Colonic mucosa (tissue), 4 donors: ENCODE results near the gene TSTD2. TPM values are rescaled to one million over a fixed set of nuclear protein-coding genes. Genes with fewer than 3 reads are reported as not detected.

Experiments used
- DNase-seq: peaks from one replicate; pipeline ENCODE4 v3.0.0-alpha.2; 2020
- H3K27ac ChIP-seq: fragments of 200-600 bp; one replicate; pipeline ENCODE4 v1.8.0; 2021
- H3K27me3 ChIP-seq: fragments of 200-600 bp; one replicate; pipeline ENCODE4 v1.8.0; 2021
- H3K36me3 ChIP-seq: fragments of 200-600 bp; one replicate; pipeline ENCODE4 v1.8.0; 2021
- H3K4me1 ChIP-seq: fragments of 200-600 bp; one replicate; pipeline ENCODE4 v1.8.0; 2021; ENCODE audit warnings: mild to moderate bottlenecking
- H3K4me3 ChIP-seq: fragments of 200-600 bp; one replicate; pipeline ENCODE4 v1.8.0; 2021
- H3K9ac ChIP-seq, 2 donors: one replicate each; pipeline ENCODE4 v1.7.0; 2013; ENCODE audit warnings: control low read depth in 2 of 2, low read depth in 2 of 2, low read length in 2 of 2
- H3K9me3 ChIP-seq: fragments of 200-600 bp; one replicate; pipeline ENCODE4 v1.8.0; 2021
- intact Hi-C: fragments of 100-400 bp; cut with DNase I; formaldehyde crosslinking; loops from one replicate; pipeline ENCODE4 v1.14.1; 2022
- total RNA-seq, 2 donors: library from RNA; stranded (reverse); fragmentation: NEBNext Ultra II Directional in 1 of 2; extraction: Animal tissue kit (Norgen Biotek cat#: 25700) in 1 of 2; gene quantifications; one replicate each; pipeline ENCODE4 v1.2.1, GENCODE V29; 2021
- TF ChIP-seq, protein P1 (sequence below): fragments of 200-600 bp; IDR thresholded peaks from one replicate; pipeline ENCODE4 v1.8.0; 2022; ENCODE audit warnings: antibody characterized with exemption, mild to moderate bottlenecking
- donor health status: healthy.
- donor health status: DM: no; HTN: no; CAD: no.
- donor health status: DM: no; HTN: no; CAD: no.

Gene TSTD2
- total RNA-seq, 2 donors from 2014 or later = 14.7 to 17.5 TPM

- intact Hi-C loops = no loop called here
- H3K4me1 ChIP-seq = peaks cover 22% of the 10 kb centered on the region
- no peaks in the 10 kb centered on the region for H3K9me3 ChIP-seq
- TF ChIP-seq, protein P1, sequence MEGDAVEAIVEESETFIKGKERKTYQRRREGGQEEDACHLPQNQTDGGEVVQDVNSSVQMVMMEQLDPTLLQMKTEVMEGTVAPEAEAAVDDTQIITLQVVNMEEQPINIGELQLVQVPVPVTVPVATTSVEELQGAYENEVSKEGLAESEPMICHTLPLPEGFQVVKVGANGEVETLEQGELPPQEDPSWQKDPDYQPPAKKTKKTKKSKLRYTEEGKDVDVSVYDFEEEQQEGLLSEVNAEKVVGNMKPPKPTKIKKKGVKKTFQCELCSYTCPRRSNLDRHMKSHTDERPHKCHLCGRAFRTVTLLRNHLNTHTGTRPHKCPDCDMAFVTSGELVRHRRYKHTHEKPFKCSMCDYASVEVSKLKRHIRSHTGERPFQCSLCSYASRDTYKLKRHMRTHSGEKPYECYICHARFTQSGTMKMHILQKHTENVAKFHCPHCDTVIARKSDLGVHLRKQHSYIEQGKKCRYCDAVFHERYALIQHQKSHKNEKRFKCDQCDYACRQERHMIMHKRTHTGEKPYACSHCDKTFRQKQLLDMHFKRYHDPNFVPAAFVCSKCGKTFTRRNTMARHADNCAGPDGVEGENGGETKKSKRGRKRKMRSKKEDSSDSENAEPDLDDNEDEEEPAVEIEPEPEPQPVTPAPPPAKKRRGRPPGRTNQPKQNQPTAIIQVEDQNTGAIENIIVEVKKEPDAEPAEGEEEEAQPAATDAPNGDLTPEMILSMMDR = no peak
- H3K27ac ChIP-seq = peak overlapping the region; percentile 94
- peak overlapping the region; percentile 57 to 97 for H3K9ac ChIP-seq
- no peaks in the 10 kb centered on the region for H3K27me3 ChIP-seq
- DNase-seq = peak; percentile 61
- peak overlapping the region; percentile 91 for H3K4me3 ChIP-seq
- no peaks in the 10 kb centered on the region for H3K36me3 ChIP-seq
These were observed 752 bp downstream of the TSTD2 start for GRCh38 chr9:97632248-97632984.

DNA sequence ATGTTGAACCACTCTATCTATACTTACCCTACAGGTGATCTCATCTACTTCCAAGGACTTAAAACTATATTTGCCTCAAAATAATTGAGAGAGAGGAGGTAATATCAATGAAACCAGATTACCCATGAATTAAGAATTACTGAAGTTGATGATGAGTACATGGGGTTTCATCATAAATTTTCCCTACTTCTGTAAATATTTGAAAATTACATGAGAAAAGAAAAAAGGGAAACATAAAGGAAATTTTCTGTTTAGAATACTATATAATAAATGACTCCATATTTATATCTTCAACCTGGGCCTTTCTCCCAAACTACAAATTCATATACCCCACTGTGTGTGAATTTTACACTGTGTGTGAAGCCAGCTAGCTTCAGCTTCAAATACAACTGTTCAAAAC lies 2.6 kb downstream of the TSTD2 start:
- no peak overlapping the region for H3K9ac ChIP-seq
- no peaks in the 10 kb centered on the region for H3K9me3 ChIP-seq
- TF ChIP-seq, protein P1 = no peak
- H3K36me3 ChIP-seq = peaks cover under 1% of the 10 kb centered on the region
- no peak for DNase-seq
- H3K4me3 ChIP-seq = no peak overlapping the region
- peaks cover 9% of the 10 kb centered on the region for H3K4me1 ChIP-seq
- no peaks in the 10 kb centered on the region for H3K27me3 ChIP-seq
- no peak overlapping the region for H3K27ac ChIP-seq
- intact Hi-C loops = no loop called here

DNA sequence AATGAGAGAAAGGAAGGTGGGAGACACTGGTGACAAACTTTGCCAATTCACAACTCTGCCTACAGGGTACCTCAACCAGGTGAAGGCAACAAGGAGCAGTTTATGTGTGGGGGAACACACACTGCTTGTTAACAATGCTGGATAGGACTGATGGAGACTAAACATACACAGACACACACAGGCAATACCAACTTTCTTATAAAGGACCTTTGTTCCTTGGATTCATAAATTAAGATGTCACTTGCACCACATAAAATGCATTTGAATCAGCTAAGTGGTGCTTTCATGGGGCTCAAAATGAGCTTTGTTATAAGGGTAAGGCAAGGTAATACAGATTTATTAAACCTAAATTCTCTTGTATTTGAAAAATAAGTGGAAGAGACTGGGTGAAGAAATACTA lies 4.0 kb downstream of the TSTD2 start:
- H3K9me3 ChIP-seq = no peaks in the 10 kb centered on the region
- intact Hi-C loops = no loop called here
- H3K4me3 ChIP-seq = no peak overlapping the region
- no peak for DNase-seq
- peaks cover 7% of the 10 kb centered on the region for H3K36me3 ChIP-seq
- TF ChIP-seq, protein P1 = no peak
- H3K27ac ChIP-seq = no peak overlapping the region
- H3K4me1 ChIP-seq = peaks cover 7% of the 10 kb centered on the region
- H3K27me3 ChIP-seq = no peaks in the 10 kb centered on the region
- H3K9ac ChIP-seq = no peak overlapping the region

DNA sequence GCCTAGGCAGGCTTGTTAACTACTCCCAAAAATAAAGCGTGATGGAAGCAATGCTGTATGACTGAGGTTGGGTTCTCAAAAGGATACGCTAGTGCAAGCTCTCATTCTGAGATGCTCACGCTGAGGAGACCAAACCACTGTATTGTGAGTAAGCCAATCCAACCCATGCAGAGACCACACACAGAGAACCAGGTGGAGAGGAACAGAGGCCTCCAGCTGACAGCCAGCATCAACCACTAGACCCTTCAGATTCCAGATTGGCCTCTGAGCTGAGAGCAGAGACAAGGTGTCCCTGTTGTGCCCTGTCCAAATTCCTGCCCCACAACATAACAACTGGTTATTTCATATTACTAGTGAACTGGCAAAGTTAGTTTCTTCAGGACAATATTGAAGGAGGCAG lies 4.5 kb downstream of the TSTD2 start:
- H3K4me3 ChIP-seq = no peak overlapping the region
- intact Hi-C loops = no loop called here
- no peak overlapping the region for H3K9ac ChIP-seq
- TF ChIP-seq, protein P1 = no peak
- H3K36me3 ChIP-seq = peaks cover 7% of the 10 kb centered on the region
- H3K9me3 ChIP-seq = no peaks in the 10 kb centered on the region
- H3K4me1 ChIP-seq = peaks cover 7% of the 10 kb centered on the region
- no peak overlapping the region for H3K27ac ChIP-seq
- no peaks in the 10 kb centered on the region for H3K27me3 ChIP-seq
- no peak for DNase-seq

GRCh38 chr9:97627624-97628023 lies 5.5 kb downstream of the TSTD2 start:
- TF ChIP-seq, protein P1 = no peak
- no peak overlapping the region for H3K9ac ChIP-seq
- no peaks in the 10 kb centered on the region for H3K27me3 ChIP-seq
- no peaks in the 10 kb centered on the region for H3K9me3 ChIP-seq
- peak overlapping the region; percentile 4 for H3K27ac ChIP-seq
- peaks cover 7% of the 10 kb centered on the region for H3K4me1 ChIP-seq
- H3K4me3 ChIP-seq = no peak overlapping the region
- DNase-seq = no peak
- intact Hi-C loops = no loop called here
- H3K36me3 ChIP-seq = peaks cover 7% of the 10 kb centered on the region
